Activated B cell treated with CpG ODN at 0.5 μM for 24 hours (primary cell): ENCODE measurements around the gene SEC63. TPM values are rescaled to one million over a fixed set of nuclear protein-coding genes. Genes with fewer than 3 reads are reported as not detected.
"Not testable (repeated sequence)": the region's sequence is repeated elsewhere in the genome, so short reads cannot be mapped to it uniquely, and the experiment has no call there.

ENCODE experiments used
- ATAC-seq: fragments of 200-7000 bp; cut with Tn5 transposase; one replicate; pipeline ENCODE4 v1.10.0; 2021; ENCODE audit warnings: low read depth, mild to moderate bottlenecking, moderate library complexity
- CTCF ChIA-PET: fragments of 350-600 bp; sonication (Branson Sonifier 250); formaldehyde crosslinking; loops from one replicate; lab custom pipeline; 2021; ENCODE audit warnings: antibody characterized with exemption; lab: Charles Lee
- POLR2A ChIA-PET: fragments of 350-600 bp; sonication (Branson Sonifier 250); formaldehyde crosslinking; loops from one replicate; lab custom pipeline; 2021; ENCODE audit warnings: antibody characterized with exemption; lab: Charles Lee
- DNase-seq: peaks from one replicate; pipeline ENCODE4 v3.0.0; 2022
- H3K27ac Mint-ChIP-seq: one replicate; pipeline ENCODE4 v1.8.0; 2020; ENCODE audit warnings: mixed read lengths
- H3K27me3 Mint-ChIP-seq: one replicate; pipeline ENCODE4 v1.8.0; 2021; ENCODE audit warnings: mixed read lengths
- H3K36me3 Mint-ChIP-seq: one replicate; pipeline ENCODE4 v1.8.0; 2021; ENCODE audit warnings: low read depth, mixed read lengths
- H3K4me1 Mint-ChIP-seq: one replicate; pipeline ENCODE4 v1.8.0; 2021; ENCODE audit warnings: mixed read lengths
- H3K4me3 Mint-ChIP-seq: one replicate; pipeline ENCODE4 v1.8.0; 2020; ENCODE audit warnings: mild to moderate bottlenecking, mixed read lengths
- H3K9me3 Mint-ChIP-seq: one replicate; pipeline ENCODE4 v1.8.0; 2020; ENCODE audit warnings: mixed read lengths
- intact Hi-C: fragments of 100-400 bp; cut with micrococcal nuclease; formaldehyde crosslinking; loops from one replicate; pipeline ENCODE4 v1.15.1; 2024
- total RNA-seq: library from RNA; stranded (reverse); gene quantifications from 2 replicates; pipeline ENCODE4 v1.2.3, GENCODE V29; 2022
- TF ChIP-seq, protein P1 (sequence below): fragments of 200-600 bp; IDR thresholded peaks from one replicate; pipeline ENCODE4 v1.8.0; 2022; ENCODE audit warnings: antibody characterized with exemption, mild to moderate bottlenecking

The SEC63 gene
- total RNA-seq, 1 donor from 2014 or later: 64.4 TPM

DNA sequence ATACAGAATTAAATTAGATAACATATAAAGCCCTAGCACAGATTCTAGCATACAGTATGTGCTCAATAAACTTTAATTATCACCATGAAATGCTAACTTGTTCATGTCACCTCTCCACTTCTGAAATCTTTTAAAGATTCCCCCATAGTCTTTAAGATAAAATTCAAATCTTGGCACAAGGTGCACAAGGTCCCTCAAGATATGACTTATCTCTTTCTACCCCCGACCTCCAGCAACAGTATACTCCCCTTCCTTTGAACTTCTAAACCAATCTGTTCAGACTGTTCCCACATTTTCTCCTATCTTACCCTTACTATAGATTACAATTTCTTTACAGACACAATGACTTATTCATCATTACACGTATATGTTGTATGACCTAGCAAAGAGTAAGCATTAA lies 29.0 kb downstream of the SEC63 start:
- ChIA-PET POLR2A (no interaction called here), CTCF (no interaction called here)
- Mint-ChIP-seq H3K9me3 (peaks cover 8% of the 10 kb centered on the region), H3K4me3 (no peak overlapping the region), H3K27ac (no peak overlapping the region), H3K27me3 (no peaks in the 10 kb centered on the region), H3K36me3 (peaks cover 53% of the 10 kb centered on the region), H3K4me1 (peaks cover 14% of the 10 kb centered on the region)
- TF ChIP-seq, protein P1, sequence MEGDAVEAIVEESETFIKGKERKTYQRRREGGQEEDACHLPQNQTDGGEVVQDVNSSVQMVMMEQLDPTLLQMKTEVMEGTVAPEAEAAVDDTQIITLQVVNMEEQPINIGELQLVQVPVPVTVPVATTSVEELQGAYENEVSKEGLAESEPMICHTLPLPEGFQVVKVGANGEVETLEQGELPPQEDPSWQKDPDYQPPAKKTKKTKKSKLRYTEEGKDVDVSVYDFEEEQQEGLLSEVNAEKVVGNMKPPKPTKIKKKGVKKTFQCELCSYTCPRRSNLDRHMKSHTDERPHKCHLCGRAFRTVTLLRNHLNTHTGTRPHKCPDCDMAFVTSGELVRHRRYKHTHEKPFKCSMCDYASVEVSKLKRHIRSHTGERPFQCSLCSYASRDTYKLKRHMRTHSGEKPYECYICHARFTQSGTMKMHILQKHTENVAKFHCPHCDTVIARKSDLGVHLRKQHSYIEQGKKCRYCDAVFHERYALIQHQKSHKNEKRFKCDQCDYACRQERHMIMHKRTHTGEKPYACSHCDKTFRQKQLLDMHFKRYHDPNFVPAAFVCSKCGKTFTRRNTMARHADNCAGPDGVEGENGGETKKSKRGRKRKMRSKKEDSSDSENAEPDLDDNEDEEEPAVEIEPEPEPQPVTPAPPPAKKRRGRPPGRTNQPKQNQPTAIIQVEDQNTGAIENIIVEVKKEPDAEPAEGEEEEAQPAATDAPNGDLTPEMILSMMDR: no peak
- intact Hi-C loops: no loop called here
- DNase-seq (no peak), ATAC-seq (no peak)

DNA sequence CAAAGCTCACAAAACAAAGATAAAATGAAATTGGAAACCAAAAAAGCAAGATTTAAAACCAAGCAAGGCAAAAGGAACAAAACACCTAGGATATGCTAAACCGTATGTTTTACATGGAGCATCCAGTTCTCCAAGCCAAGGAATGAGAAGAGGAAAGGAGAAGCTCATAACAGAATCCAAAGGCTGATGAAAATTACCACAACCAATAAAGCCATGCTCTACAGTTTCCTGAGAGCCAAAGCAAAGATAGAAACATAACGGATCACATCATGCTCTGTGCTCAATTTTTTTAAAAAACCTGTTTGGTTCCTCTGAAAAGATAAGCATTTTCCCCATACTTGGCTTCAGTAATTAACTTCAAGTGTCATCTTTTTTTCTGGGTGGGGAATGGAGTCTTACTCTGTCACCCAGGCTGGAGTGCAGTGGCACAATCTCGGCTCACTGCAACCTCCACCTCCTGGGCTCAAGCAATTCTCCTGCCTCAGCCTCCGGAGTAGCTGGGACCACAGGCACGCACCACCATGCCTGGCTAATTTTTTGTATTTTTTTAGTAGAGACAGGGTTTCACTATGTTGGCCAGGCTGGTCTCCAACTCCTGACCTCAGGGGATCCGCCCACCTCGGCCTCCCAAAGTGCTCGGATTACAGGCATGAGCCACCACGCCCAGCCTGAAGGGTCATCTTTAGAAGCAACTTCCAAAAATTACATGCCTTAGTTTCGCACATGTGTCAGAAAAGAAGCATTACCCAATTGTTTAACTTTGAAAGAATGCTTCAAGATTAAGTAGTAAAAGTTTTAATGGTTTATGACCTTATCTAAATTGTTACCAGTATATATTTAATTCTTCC lies 31.1 kb downstream of the SEC63 start:
- peaks cover 10% of the 10 kb centered on the region for H3K4me1 Mint-ChIP-seq
- H3K27me3 Mint-ChIP-seq, DNase-seq, POLR2A ChIA-PET, CTCF ChIA-PET, H3K9me3 Mint-ChIP-seq, ATAC-seq, H3K4me3 Mint-ChIP-seq, intact Hi-C loops, H3K27ac Mint-ChIP-seq: not testable (repeated sequence)
- peaks cover 48% of the 10 kb centered on the region for H3K36me3 Mint-ChIP-seq

DNA sequence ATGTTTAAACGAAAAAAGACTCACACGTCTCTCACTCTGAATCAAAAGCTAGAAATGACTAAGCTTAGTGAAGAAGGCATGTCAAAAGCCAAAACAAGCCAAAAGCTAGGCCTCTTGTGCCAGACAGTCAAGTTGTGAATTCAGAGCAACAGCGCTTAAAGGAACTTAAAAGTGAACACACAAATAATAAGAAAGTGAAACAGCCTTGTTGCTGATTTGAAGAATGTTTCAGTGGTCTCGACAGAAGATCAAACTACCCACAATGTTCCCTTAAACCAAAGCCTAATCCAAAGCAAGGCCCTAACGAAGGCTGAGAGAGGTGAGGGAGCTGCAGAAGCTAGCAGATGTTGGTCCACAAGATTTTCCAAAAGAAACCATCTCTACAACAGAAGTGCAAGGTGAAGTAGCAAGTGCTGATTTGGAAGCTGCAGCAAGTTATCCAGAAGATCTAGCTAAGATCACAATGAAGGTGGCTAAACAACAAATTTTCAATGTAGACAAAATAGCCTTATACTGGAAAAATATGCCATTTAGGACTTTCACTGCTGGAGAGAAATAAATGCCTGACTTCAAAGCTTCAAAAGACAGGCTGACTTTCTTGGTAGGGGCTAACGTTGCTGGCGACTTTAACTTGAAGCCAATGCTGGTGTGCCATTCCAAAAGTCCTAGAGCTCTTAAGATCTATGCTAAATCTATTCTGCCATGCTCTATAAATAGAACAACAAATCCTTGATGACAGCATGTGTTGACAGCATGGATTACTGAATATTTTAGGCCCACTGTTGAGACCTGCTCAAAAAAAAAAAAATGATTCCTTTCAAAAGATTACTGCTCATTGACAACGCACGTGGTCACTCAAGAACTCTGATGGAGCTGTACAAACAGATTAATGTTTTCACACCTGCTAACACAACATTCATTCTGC lies 40.3 kb downstream of the SEC63 start:
- peaks cover 2% of the 10 kb centered on the region for H3K4me1 Mint-ChIP-seq
- peaks cover 6% of the 10 kb centered on the region for H3K9me3 Mint-ChIP-seq
- ChIA-PET POLR2A (no interaction called here), CTCF (no interaction called here)
- H3K27me3 Mint-ChIP-seq: no peaks in the 10 kb centered on the region
- peaks cover 72% of the 10 kb centered on the region for H3K36me3 Mint-ChIP-seq
- intact Hi-C loops: no loop called here
- DNase-seq (no peak), ATAC-seq (no peak)
- H3K27ac Mint-ChIP-seq: no peak overlapping the region
- H3K4me3 Mint-ChIP-seq: no peak overlapping the region
- TF ChIP-seq, protein P1: no peak

DNA sequence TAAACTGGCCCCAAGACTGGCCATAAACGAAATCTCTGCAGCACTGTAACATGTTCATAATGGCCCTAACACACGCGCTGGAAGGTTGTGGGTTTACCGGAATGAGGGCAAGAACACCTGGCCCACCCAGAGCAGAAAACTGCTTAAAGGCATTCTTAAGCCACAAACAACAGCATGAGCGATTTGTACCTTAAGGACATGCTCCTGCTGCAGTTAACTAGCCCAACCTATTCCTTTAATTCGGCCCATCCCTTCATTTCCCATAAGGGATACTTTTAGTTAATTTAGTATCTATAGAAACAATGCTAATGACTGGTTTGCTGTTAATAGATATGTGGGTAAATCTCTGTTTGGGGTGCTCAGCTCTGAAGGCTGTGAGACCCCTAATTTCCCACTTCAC lies 41.0 kb downstream of the SEC63 start:
- H3K9me3 Mint-ChIP-seq, POLR2A ChIA-PET, H3K4me1 Mint-ChIP-seq, H3K27ac Mint-ChIP-seq, CTCF ChIA-PET, ATAC-seq, DNase-seq, intact Hi-C loops, H3K27me3 Mint-ChIP-seq, H3K4me3 Mint-ChIP-seq: not testable (repeated sequence)
- peaks cover 76% of the 10 kb centered on the region for H3K36me3 Mint-ChIP-seq

DNA sequence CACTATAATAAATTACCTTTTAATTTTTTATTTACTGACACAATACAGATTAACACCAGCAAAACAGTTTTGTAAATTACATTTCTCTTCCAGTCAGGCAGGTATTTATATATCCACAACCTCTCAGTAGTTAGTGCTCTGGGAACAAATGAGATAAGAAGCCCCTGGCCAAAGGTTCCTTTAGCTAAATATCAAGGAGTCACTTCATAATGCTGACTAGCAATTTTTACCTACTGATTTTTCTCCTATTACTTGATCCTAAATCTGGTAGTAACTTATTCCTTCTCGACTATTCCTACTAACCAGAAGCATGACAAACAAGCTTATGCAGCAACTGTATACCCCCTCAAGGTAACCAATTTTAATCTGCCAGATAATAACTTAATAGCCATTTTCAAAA lies 46.3 kb downstream of the SEC63 start:
- peaks cover 73% of the 10 kb centered on the region for H3K36me3 Mint-ChIP-seq
- H3K4me1 Mint-ChIP-seq: no peaks in the 10 kb centered on the region
- POLR2A ChIA-PET: no interaction called here
- DNase-seq: no peak
- no peak overlapping the region for H3K27ac Mint-ChIP-seq
- no peaks in the 10 kb centered on the region for H3K27me3 Mint-ChIP-seq
- no peak for ATAC-seq
- no peaks in the 10 kb centered on the region for H3K9me3 Mint-ChIP-seq
- H3K4me3 Mint-ChIP-seq: no peak overlapping the region
- CTCF ChIA-PET: no interaction called here
- intact Hi-C loops: no loop called here
- TF ChIP-seq, protein P1: no peak
